Measurements from ENCODE around the gene HSD3B1.
"Not testable (repeated sequence)": the region's sequence is repeated elsewhere in the genome, so short reads cannot be mapped to it uniquely, and the experiment has no call there.

The HSD3B1 gene

GRCh38 chr1:119552656-119553055 is 45.6 kb downstream of the HSD3B1 start:
- DNase-seq (ENCODE audit: low read depth in 4 of 4, low spot score in 1 of 4): not testable (repeated sequence)

GRCh38 chr1:119553302-119554071 is 46.5 kb downstream of the HSD3B1 start:
- DNase-seq (ENCODE audit: low read depth in 4 of 4, low spot score in 1 of 4): not testable (repeated sequence)

GRCh38 chr1:119554183-119554582 is 47.2 kb downstream of the HSD3B1 start:
- no peak for DNase-seq (ENCODE audit: low read depth in 4 of 4, low spot score in 1 of 4)

DNA sequence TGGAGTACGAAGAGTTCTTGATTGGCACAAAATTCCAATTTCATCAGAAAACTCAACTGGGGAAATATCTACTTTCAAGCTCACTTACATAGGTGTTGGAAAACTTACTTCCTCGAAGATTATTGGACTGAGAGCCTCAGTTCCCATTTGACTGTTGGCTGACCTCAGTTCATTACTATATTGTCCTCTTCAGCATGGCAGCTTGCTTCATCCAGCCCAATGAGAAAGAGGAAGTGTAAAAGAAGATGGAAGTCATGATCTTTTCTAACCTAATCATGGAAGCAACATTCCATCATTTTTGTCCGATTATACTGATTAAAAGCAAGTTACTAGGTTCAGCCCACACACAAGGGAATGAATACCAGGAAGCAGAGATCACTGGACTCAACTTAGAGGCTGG is 49.4 kb downstream of the HSD3B1 start:
- DNase-seq (ENCODE audit: low read depth in 4 of 4, low spot score in 1 of 4): no peak

- not testable (repeated sequence) for DNase-seq (ENCODE audit: low read depth in 4 of 4, low spot score in 1 of 4)
Measured at GRCh38 chr1:119560402-119560801, 53.4 kb downstream of the HSD3B1 start.

- DNase-seq (ENCODE audit: low read depth in 4 of 4, low spot score in 1 of 4): no peak
Measured at GRCh38 chr1:119564548-119564947, 57.5 kb downstream of the HSD3B1 start.

Data from stimulated activated CD4-positive, alpha-beta T cell treated with anti-CD3 and anti-CD28 coated beads, Interleukin-1b, Interleukin-23, amount 100 ng/mL, for 24 hours (primary cell).